ENCODE data around the gene UTP18.
A peak's percentile ranks its signal among the peaks of the same experiment; 100 is the strongest.

Gene UTP18

GRCh38 chr17:51229889-51230288, 30.5 kb upstream of the UTP18 start:
- no peak overlapping the region for H3K4me3 ChIP-seq (replicated peaks in 1 of 2; ENCODE audit: low read depth in 2 of 2, low read length in 2 of 2)
- no peak for TF ChIP-seq CTCF (IDR thresholded peaks at IDR 0.05; ENCODE audit: low read depth, low read length)
- DNase-seq (ENCODE audit: low read depth in 2 of 2), result no peak

- no peak overlapping the region for H3K4me3 ChIP-seq (replicated peaks in 1 of 2; ENCODE audit: low read depth in 2 of 2, low read length in 2 of 2)
- peak in 1 of 2 donors; percentile 4 for DNase-seq (ENCODE audit: low read depth in 2 of 2)
- no peak for TF ChIP-seq CTCF (IDR thresholded peaks at IDR 0.05; ENCODE audit: low read depth, low read length)
These were observed 30.0 kb upstream of the UTP18 start for GRCh38 chr17:51230306-51230705.

- DNase-seq (ENCODE audit: low read depth in 2 of 2), result no peak
- no peak for TF ChIP-seq CTCF (IDR thresholded peaks at IDR 0.05; ENCODE audit: low read depth, low read length)
- no peak overlapping the region for H3K4me3 ChIP-seq (replicated peaks in 1 of 2; ENCODE audit: low read depth in 2 of 2, low read length in 2 of 2)
These were observed 28.3 kb upstream of the UTP18 start for GRCh38 chr17:51231999-51232398.

- DNase-seq (ENCODE audit: low read depth in 2 of 2), result no peak
- no peak overlapping the region for H3K4me3 ChIP-seq (replicated peaks in 1 of 2; ENCODE audit: low read depth in 2 of 2, low read length in 2 of 2)
- no peak for TF ChIP-seq CTCF (IDR thresholded peaks at IDR 0.05; ENCODE audit: low read depth, low read length)
These were observed 26.2 kb upstream of the UTP18 start for GRCh38 chr17:51234162-51234561.

GRCh38 chr17:51238255-51238887, 22.0 kb upstream of the UTP18 start:
- TF ChIP-seq CTCF (IDR thresholded peaks at IDR 0.05; ENCODE audit: low read depth, low read length), result no peak
- H3K4me3 ChIP-seq (replicated peaks in 1 of 2; ENCODE audit: low read depth in 2 of 2, low read length in 2 of 2), result no peak overlapping the region
- DNase-seq (ENCODE audit: low read depth in 2 of 2), result no peak

- no peak overlapping the region for H3K4me3 ChIP-seq (replicated peaks in 1 of 2; ENCODE audit: low read depth in 2 of 2, low read length in 2 of 2)
- no peak for TF ChIP-seq CTCF (IDR thresholded peaks at IDR 0.05; ENCODE audit: low read depth, low read length)
- DNase-seq (ENCODE audit: low read depth in 2 of 2), result no peak
These were observed 20.1 kb upstream of the UTP18 start for GRCh38 chr17:51240275-51240674.

- no peak for DNase-seq (ENCODE audit: low read depth in 2 of 2)
- TF ChIP-seq CTCF (IDR thresholded peaks at IDR 0.05; ENCODE audit: low read depth, low read length), result no peak
- H3K4me3 ChIP-seq (replicated peaks in 1 of 2; ENCODE audit: low read depth in 2 of 2, low read length in 2 of 2), result no peak overlapping the region
These were observed 16.3 kb upstream of the UTP18 start for GRCh38 chr17:51244041-51244440.
